Measurements from ENCODE around the gene MMP24. TPM values are rescaled to one million over a fixed set of nuclear protein-coding genes. Genes with fewer than 3 reads are reported as not detected.

The MMP24 gene
- total and polyA plus RNA-seq, 8 donors: 0.15 to 6.2 (median 1.6) TPM; not detected in 2

DNA sequence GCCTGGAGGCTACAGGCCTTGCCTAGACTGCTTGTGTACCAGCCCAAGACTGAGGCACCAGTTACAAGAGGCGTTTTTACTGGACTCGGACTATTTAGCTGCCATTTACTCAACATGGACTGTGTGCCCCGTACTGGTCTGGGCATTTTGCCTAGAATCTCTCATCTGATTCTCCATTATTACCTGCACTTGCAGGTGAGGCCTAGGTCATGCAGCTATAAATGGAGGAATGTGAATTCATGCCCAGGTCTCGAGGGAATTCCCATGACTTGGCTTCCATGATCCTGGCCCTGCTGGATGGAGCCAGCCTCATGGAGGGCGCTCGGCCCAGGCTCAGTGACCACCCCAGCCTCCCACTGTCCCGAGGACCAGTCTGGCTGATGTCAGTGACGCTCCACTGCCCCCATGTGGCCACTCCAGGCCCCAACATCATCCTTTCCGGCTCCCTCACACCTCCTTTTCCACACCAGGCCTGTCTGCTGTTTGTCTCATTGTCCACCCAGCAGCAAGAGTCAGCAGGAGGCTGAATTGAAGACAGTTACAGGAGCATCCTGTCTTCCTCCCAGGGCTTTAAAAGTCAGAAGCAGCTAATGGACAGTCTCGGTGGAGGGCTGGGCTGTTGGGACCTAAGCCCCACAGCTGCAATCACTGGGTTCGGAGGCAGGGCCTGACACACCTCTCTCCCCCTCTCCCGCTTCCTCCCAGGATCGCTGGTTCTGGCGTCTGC is 42.7 kb downstream of the MMP24 start:
- WGBS, 5 donors: 41 to 50% (median 42%) methylated on average over 11 to 14 of the region's 14 CpGs
- Histone ChIP-seq H3K9me3 (no peaks in the 10 kb centered on the region), H3K36me3 (peaks cover 11 to 68% (median 67%) of the 10 kb centered on the region in 4 donors), H3K4me3 (no peak overlapping the region), H3K4me1 (peaks cover 0 to 15% (median 11%) of the 10 kb centered on the region in 4 donors), H3K27me3 (no peaks in the 10 kb centered on the region), H3K27ac (peak overlapping the region in 2 of 5 donors; percentile 32 to 34)
- DNase-seq: peak; percentile 69 to 85
- intact Hi-C loops (cut with DNase I; ENCODE audit: low total_unique reads): loop anchor here (10.0 kb wide), 1 partner anchor 124 kb away; the partner anchor contains the start of gene EDEM2
- TF ChIP-seq, protein P1, sequence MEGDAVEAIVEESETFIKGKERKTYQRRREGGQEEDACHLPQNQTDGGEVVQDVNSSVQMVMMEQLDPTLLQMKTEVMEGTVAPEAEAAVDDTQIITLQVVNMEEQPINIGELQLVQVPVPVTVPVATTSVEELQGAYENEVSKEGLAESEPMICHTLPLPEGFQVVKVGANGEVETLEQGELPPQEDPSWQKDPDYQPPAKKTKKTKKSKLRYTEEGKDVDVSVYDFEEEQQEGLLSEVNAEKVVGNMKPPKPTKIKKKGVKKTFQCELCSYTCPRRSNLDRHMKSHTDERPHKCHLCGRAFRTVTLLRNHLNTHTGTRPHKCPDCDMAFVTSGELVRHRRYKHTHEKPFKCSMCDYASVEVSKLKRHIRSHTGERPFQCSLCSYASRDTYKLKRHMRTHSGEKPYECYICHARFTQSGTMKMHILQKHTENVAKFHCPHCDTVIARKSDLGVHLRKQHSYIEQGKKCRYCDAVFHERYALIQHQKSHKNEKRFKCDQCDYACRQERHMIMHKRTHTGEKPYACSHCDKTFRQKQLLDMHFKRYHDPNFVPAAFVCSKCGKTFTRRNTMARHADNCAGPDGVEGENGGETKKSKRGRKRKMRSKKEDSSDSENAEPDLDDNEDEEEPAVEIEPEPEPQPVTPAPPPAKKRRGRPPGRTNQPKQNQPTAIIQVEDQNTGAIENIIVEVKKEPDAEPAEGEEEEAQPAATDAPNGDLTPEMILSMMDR (IDR thresholded peaks at IDR 0.05): peak in 5 of 7 experiments; percentile 63 to 85 (median 67)
- no peak for TF ChIP-seq POLR2AphosphoS5 (IDR thresholded peaks at IDR 0.05)

DNA sequence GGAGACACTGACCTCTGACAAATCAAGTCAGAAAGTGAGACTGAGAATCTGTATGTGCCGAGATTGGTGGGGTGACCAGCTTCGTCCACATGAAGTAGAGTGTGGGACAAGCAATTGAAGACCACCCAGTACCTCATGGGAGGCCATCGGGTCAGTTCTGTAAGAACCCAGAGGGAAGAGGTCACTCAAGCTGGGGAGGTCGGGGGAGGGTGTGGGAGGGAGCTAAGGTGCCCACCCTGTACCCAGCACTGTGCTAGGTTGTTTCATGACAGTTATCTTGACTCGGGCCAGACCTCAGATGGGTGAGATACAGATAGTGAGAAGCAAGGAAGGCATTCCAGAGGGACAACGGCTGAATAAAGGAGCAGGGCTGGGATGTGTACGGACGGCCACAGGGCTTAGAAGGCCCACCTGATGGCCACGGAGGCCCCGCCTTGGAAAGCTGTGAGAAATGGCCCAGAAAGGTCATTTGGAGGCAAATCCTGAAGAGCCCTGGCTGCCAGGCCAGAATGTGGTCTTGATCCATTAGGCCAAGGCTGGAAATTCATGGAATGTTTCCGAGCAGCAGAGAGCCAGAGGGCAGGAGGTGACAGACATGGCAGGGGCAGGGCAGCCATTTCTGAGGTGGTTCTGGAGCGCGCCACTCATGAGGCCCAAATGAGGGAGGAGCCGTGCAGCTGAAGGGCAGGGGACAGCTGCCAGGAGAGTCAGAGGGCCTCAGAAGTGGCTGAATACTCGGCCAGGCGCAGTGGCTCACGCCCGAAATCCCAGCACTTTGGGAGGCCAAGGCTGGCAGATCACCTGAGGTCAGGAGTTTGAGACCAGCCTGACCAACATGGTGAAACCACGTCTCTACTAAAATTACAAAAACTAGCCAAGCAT is 43.8 kb downstream of the MMP24 start:
- H3K27me3 ChIP-seq: no peaks in the 10 kb centered on the region
- no peak overlapping the region for H3K27ac ChIP-seq
- no peak overlapping the region for H3K4me3 ChIP-seq
- H3K9me3 ChIP-seq: no peaks in the 10 kb centered on the region
- intact Hi-C loops (cut with DNase I; ENCODE audit: low total_unique reads): no loop called here
- DNase-seq: no peak
- 85 to 91% (median 87%) methylated on average over 14 to 19 of the region's 19 CpGs for WGBS, 5 donors
- peaks cover 11 to 79% (median 76%) of the 10 kb centered on the region in 4 donors for H3K36me3 ChIP-seq
- TF ChIP-seq POLR2AphosphoS5 (IDR thresholded peaks at IDR 0.05) (no peak), POLR2A (IDR thresholded peaks at IDR 0.05) (no peak), EP300 (IDR thresholded peaks at IDR 0.05) (no peak)
- TF ChIP-seq, protein P1 (IDR thresholded peaks at IDR 0.05): no peak
- H3K4me1 ChIP-seq: peaks cover 0 to 18% (median 14%) of the 10 kb centered on the region in 4 donors

DNA sequence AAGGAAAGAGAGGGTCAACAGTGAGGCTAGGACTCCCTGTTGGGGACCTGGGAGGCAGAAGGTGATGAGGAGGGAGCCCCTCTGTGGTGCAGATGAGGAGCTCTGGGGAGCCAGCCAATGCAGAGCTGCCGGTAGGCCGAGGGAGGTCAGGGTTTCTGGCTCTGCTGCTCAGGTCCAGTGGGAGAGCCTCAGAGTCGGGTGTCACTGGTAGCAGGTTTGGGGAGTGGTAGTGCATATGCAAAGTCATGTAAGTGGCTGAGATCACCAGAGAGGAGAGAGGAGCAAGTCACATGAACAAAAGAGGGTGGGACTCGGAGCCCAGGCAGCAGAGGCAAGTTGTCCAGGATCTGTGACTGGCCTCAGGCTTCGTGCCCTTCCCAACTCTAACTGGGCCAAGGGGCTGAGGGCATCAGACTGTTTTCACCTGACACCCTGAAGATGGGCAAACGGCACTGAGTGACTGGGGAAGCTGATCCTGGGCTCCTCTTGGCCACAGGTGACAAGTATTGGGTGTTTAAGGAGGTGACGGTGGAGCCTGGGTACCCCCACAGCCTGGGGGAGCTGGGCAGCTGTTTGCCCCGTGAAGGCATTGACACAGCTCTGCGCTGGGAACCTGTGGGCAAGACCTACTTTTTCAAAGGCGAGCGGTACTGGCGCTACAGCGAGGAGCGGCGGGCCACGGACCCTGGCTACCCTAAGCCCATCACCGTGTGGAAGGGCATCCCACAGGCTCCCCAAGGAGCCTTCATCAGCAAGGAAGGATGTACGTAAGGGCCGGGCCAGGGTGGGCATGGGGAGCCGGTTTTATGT is 44.8 kb downstream of the MMP24 start:
- Histone ChIP-seq H3K9me3 (no peaks in the 10 kb centered on the region), H3K27ac (no peak overlapping the region), H3K27me3 (no peaks in the 10 kb centered on the region), H3K4me1 (peaks cover 0 to 28% (median 24%) of the 10 kb centered on the region in 4 donors), H3K4me3 (no peak overlapping the region), H3K36me3 (peaks cover 11 to 81% (median 79%) of the 10 kb centered on the region in 4 donors)
- intact Hi-C loops (cut with DNase I; ENCODE audit: low total_unique reads): no loop called here
- TF ChIP-seq, protein P1 (IDR thresholded peaks at IDR 0.05): no peak
- no peak for TF ChIP-seq POLR2A (IDR thresholded peaks at IDR 0.05)
- TF ChIP-seq POLR2AphosphoS5 (IDR thresholded peaks at IDR 0.05): no peak
- no peak for TF ChIP-seq EP300 (IDR thresholded peaks at IDR 0.05)
- no peak for DNase-seq
- 89 to 94% (median 91%) methylated on average over 20 of the region's 20 CpGs for whole genome bisulfite sequencing, 5 donors

DNA sequence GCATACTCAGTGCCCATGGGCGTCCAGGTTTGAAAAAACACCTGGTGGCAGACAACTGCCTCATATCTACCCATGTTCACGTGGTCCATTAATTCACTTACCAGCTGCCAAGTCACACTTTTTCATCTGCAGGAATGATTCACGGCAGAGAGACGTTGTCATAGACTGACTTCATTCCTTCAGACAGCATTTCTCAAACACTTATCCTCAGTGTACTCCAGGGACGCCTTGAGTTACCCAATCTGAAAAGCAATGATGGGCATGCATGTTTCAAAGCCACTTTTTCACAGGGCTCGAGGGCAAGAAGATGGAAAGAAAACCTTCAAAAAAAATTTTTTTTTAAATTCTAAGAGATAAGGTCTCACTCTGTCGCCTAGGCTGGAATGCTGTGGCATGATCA is 45.4 kb downstream of the MMP24 start:
- DNase-seq: no peak
- H3K36me3 ChIP-seq: peaks cover 11 to 79% (median 74%) of the 10 kb centered on the region in 4 donors
- 67 to 81% (median 74%) methylated on average over 7 of the region's 7 CpGs for WGBS, 5 donors
- H3K4me3 ChIP-seq: no peak overlapping the region
- H3K27me3 ChIP-seq: no peaks in the 10 kb centered on the region
- peaks cover 6 to 34% (median 30%) of the 10 kb centered on the region in 4 donors for H3K4me1 ChIP-seq
- H3K27ac ChIP-seq: no peak overlapping the region
- H3K9me3 ChIP-seq: no peaks in the 10 kb centered on the region
- TF ChIP-seq EP300 (IDR thresholded peaks at IDR 0.05) (no peak), POLR2AphosphoS5 (IDR thresholded peaks at IDR 0.05) (no peak), POLR2A (IDR thresholded peaks at IDR 0.05) (no peak)
- TF ChIP-seq, protein P1 (IDR thresholded peaks at IDR 0.05): no peak
- intact Hi-C loops (cut with DNase I; ENCODE audit: low total_unique reads): no loop called here
